Liver (tissue), 3 donors: ENCODE results near the gene GULP1.

Experiments
- CTCF ChIP-seq: fragments of 150-350 bp; IDR thresholded peaks from 2 replicates; pipeline ENCODE4 v1.5.1; 2017; ENCODE audit warnings: improper control_type of control experiment, low read depth, low read length; ENCODE audit not compliant: missing input control
- EGR1 ChIP-seq, 2 donors: IDR thresholded peaks; 2 replicates each; pipeline ENCODE4 v1.6.1; 2016 to 2018; ENCODE audit warnings: antibody characterized with exemption in 2 of 2, low read depth in 2 of 2
- GABPA ChIP-seq, 2 donors: IDR thresholded peaks in 1 of 2; conservative IDR thresholded peaks in 1 of 2; 2 replicates each; pipeline ENCODE4 v1.6.1; 2016; ENCODE audit warnings: antibody characterized with exemption in 2 of 2, mild to moderate bottlenecking in 1 of 2, moderate library complexity in 1 of 2
- MAX ChIP-seq: IDR thresholded peaks from 2 replicates; pipeline ENCODE4 v1.6.1; 2016; ENCODE audit warnings: antibody characterized with exemption
- SP1 ChIP-seq: IDR thresholded peaks from 2 replicates; pipeline ENCODE4 v1.6.1; 2018; ENCODE audit warnings: antibody characterized with exemption, mild to moderate bottlenecking
- YY1 ChIP-seq: IDR thresholded peaks from 2 replicates; pipeline ENCODE4 v1.6.1; 2016; ENCODE audit warnings: antibody characterized with exemption, mild to moderate bottlenecking
- TF ChIP-seq, protein P1 (sequence below): IDR thresholded peaks from 2 replicates; pipeline ENCODE4 v1.6.1; 2016; ENCODE audit warnings: antibody characterized with exemption, mild to moderate bottlenecking
- donor health status: healthy.
- donor health status: healthy.

GRCh38 chr2:188557081-188557480, 265.4 kb downstream of the GULP1 start:
- TF ChIP-seq, protein P1, sequence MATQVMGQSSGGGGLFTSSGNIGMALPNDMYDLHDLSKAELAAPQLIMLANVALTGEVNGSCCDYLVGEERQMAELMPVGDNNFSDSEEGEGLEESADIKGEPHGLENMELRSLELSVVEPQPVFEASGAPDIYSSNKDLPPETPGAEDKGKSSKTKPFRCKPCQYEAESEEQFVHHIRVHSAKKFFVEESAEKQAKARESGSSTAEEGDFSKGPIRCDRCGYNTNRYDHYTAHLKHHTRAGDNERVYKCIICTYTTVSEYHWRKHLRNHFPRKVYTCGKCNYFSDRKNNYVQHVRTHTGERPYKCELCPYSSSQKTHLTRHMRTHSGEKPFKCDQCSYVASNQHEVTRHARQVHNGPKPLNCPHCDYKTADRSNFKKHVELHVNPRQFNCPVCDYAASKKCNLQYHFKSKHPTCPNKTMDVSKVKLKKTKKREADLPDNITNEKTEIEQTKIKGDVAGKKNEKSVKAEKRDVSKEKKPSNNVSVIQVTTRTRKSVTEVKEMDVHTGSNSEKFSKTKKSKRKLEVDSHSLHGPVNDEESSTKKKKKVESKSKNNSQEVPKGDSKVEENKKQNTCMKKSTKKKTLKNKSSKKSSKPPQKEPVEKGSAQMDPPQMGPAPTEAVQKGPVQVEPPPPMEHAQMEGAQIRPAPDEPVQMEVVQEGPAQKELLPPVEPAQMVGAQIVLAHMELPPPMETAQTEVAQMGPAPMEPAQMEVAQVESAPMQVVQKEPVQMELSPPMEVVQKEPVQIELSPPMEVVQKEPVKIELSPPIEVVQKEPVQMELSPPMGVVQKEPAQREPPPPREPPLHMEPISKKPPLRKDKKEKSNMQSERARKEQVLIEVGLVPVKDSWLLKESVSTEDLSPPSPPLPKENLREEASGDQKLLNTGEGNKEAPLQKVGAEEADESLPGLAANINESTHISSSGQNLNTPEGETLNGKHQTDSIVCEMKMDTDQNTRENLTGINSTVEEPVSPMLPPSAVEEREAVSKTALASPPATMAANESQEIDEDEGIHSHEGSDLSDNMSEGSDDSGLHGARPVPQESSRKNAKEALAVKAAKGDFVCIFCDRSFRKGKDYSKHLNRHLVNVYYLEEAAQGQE: no peak
- TF ChIP-seq CTCF (no peak), GABPA (IDR thresholded peaks at IDR 0.05 in 1 of 2, conservative IDR thresholded peaks at IDR 0.05 in 1 of 2) (no peak), EGR1 (IDR thresholded peaks at IDR 0.05; ENCODE audit: low read depth in 2 of 2) (no peak), YY1 (no peak), MAX (no peak), SP1 (no peak)
